ENCODE measurements around the gene GALNT12.

GALNT12 gene

GRCh38 chr9:98860871-98861293, 53.4 kb downstream of the GALNT12 start:
- DNase-seq (ENCODE audit: low spot score), result peak; percentile 32

- no peak for DNase-seq (ENCODE audit: low spot score)
Observed at GRCh38 chr9:98861781-98862504, 54.5 kb downstream of the GALNT12 start.

- no peak for DNase-seq (ENCODE audit: low spot score)
Observed at GRCh38 chr9:98862936-98863335, 55.5 kb downstream of the GALNT12 start.

GRCh38 chr9:98864281-98865174, 57.1 kb downstream of the GALNT12 start:
- DNase-seq (ENCODE audit: low spot score), result no peak

- DNase-seq (ENCODE audit: low spot score), result no peak
Observed at GRCh38 chr9:98865284-98865875, 57.9 kb downstream of the GALNT12 start.

- no peak for DNase-seq (ENCODE audit: low spot score)
Observed at GRCh38 chr9:98866435-98867102, 59.1 kb downstream of the GALNT12 start.

GRCh38 chr9:98867103-98867428, 59.6 kb downstream of the GALNT12 start:
- DNase-seq (ENCODE audit: low spot score), result no peak

- no peak for DNase-seq (ENCODE audit: low spot score)
Observed at GRCh38 chr9:98867429-98868168, 60.1 kb downstream of the GALNT12 start.

- DNase-seq (ENCODE audit: low spot score), result no peak
Observed at GRCh38 chr9:98869078-98869745, 61.7 kb downstream of the GALNT12 start.

GRCh38 chr9:98869866-98870265, 62.4 kb downstream of the GALNT12 start:
- no peak for DNase-seq (ENCODE audit: low spot score)

GRCh38 chr9:98870782-98871557, 63.5 kb downstream of the GALNT12 start:
- no peak for DNase-seq (ENCODE audit: low spot score)

GRCh38 chr9:98871558-98872065, 64.1 kb downstream of the GALNT12 start:
- DNase-seq (ENCODE audit: low spot score), result no peak

- no peak for DNase-seq (ENCODE audit: low spot score)
Observed at GRCh38 chr9:98873526-98873925, 66.1 kb downstream of the GALNT12 start.

GRCh38 chr9:98873951-98874371, 66.5 kb downstream of the GALNT12 start:
- no peak for DNase-seq (ENCODE audit: low spot score)

GRCh38 chr9:98874721-98875255, 67.3 kb downstream of the GALNT12 start:
- DNase-seq (ENCODE audit: low spot score), result no peak

- no peak for DNase-seq (ENCODE audit: low spot score)
Observed at GRCh38 chr9:98875536-98875935, 68.1 kb downstream of the GALNT12 start.

GRCh38 chr9:98877311-98877710, 69.8 kb downstream of the GALNT12 start:
- DNase-seq (ENCODE audit: low spot score), result no peak

- no peak for DNase-seq (ENCODE audit: low spot score)
Observed at GRCh38 chr9:98879094-98879962, 71.9 kb downstream of the GALNT12 start.

GRCh38 chr9:98879963-98880310, 72.5 kb downstream of the GALNT12 start:
- no peak for DNase-seq (ENCODE audit: low spot score)

Measured in iPS-NIHi11 (cell line).